ENCODE results near the gene XRCC6. TPM values are rescaled to one million over a fixed set of nuclear protein-coding genes. Genes with fewer than 3 reads are reported as not detected.

The XRCC6 gene
- total and polyA plus RNA-seq, 9 of the 15 experiments (the other 6 are each of a cell fraction or from before 2014, with no cell fraction given): 151 to 440 (median 318) TPM

DNA sequence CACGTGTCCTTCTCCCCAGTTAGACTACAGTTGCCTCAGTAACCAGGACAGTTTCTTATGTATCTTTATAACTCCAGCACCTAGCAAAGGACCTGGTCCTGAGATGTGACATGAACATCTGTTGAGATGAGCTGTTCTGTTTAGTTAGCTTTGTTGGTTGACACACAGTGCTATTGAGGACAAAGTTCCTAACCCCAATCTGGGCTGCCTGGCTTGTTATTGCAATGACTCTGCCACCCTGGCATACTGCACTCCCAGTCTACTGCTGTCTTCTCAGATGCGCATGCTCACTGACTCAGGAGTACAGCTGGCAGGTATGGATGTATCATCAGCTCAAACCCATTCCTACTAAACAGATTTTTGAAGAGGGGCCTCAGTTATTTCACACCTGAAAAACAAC lies 7.6 kb upstream of the XRCC6 start:
- Histone ChIP-seq H3K27ac (ENCODE audit: extremely low read depth, low read depth, low read length) (no peak overlapping the region), H3K4me1 (replicated peaks in 1 of 2; ENCODE audit: control insufficient read depth in 2 of 2, insufficient read depth in 2 of 2, low read length in 2 of 2) (peaks cover 5 to 7% of the 10 kb centered on the region in 2 experiments; a peak in 3 of 5 replicates)
- TF ChIP-seq SRSF9 (IDR thresholded peaks at IDR 0.05; ENCODE audit: borderline replicate concordance, low read depth, low read length) (no peak), SOX6 (IDR thresholded peaks at IDR 0.05) (no peak), PYGO2 (tag; IDR thresholded peaks at IDR 0.05) (no peak), ELF2 (CRISPR knock-in tag; IDR thresholded peaks at IDR 0.05) (no peak), TEAD2 (tag; IDR thresholded peaks at IDR 0.05) (no peak), MEIS2 (IDR thresholded peaks at IDR 0.05; ENCODE audit: partially characterized antibody) (no peak), IFI16 (CRISPR knock-in tag; IDR thresholded peaks at IDR 0.05) (no peak), SMARCA5 (IDR thresholded peaks at IDR 0.05) (no peak), ZC3H4 (CRISPR knock-in tag; IDR thresholded peaks at IDR 0.05; ENCODE audit: borderline replicate concordance) (no peak), MEF2A (IDR thresholded peaks at IDR 0.05; ENCODE audit: control insufficient read depth, low read depth, low read length) (no peak), RBM25 (IDR thresholded peaks at IDR 0.05; ENCODE audit: low read depth, low read length, severe bottlenecking) (no peak)
- TF ChIP-seq, protein P1, sequence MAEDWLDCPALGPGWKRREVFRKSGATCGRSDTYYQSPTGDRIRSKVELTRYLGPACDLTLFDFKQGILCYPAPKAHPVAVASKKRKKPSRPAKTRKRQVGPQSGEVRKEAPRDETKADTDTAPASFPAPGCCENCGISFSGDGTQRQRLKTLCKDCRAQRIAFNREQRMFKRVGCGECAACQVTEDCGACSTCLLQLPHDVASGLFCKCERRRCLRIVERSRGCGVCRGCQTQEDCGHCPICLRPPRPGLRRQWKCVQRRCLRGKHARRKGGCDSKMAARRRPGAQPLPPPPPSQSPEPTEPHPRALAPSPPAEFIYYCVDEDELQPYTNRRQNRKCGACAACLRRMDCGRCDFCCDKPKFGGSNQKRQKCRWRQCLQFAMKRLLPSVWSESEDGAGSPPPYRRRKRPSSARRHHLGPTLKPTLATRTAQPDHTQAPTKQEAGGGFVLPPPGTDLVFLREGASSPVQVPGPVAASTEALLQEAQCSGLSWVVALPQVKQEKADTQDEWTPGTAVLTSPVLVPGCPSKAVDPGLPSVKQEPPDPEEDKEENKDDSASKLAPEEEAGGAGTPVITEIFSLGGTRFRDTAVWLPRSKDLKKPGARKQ (CRISPR knock-in tag; IDR thresholded peaks at IDR 0.05): no peak
- TF ChIP-seq, protein P2, sequence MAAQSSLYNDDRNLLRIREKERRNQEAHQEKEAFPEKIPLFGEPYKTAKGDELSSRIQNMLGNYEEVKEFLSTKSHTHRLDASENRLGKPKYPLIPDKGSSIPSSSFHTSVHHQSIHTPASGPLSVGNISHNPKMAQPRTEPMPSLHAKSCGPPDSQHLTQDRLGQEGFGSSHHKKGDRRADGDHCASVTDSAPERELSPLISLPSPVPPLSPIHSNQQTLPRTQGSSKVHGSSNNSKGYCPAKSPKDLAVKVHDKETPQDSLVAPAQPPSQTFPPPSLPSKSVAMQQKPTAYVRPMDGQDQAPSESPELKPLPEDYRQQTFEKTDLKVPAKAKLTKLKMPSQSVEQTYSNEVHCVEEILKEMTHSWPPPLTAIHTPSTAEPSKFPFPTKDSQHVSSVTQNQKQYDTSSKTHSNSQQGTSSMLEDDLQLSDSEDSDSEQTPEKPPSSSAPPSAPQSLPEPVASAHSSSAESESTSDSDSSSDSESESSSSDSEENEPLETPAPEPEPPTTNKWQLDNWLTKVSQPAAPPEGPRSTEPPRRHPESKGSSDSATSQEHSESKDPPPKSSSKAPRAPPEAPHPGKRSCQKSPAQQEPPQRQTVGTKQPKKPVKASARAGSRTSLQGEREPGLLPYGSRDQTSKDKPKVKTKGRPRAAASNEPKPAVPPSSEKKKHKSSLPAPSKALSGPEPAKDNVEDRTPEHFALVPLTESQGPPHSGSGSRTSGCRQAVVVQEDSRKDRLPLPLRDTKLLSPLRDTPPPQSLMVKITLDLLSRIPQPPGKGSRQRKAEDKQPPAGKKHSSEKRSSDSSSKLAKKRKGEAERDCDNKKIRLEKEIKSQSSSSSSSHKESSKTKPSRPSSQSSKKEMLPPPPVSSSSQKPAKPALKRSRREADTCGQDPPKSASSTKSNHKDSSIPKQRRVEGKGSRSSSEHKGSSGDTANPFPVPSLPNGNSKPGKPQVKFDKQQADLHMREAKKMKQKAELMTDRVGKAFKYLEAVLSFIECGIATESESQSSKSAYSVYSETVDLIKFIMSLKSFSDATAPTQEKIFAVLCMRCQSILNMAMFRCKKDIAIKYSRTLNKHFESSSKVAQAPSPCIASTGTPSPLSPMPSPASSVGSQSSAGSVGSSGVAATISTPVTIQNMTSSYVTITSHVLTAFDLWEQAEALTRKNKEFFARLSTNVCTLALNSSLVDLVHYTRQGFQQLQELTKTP (IDR thresholded peaks at IDR 0.05; ENCODE audit: low read depth in 1 of 2, partially characterized antibody in 2 of 2): no peak
- TF ChIP-seq, protein P3, sequence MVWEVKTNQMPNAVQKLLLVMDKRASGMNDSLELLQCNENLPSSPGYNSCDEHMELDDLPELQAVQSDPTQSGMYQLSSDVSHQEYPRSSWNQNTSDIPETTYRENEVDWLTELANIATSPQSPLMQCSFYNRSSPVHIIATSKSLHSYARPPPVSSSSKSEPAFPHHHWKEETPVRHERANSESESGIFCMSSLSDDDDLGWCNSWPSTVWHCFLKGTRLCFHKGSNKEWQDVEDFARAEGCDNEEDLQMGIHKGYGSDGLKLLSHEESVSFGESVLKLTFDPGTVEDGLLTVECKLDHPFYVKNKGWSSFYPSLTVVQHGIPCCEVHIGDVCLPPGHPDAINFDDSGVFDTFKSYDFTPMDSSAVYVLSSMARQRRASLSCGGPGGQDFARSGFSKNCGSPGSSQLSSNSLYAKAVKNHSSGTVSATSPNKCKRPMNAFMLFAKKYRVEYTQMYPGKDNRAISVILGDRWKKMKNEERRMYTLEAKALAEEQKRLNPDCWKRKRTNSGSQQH (CRISPR knock-in tag; IDR thresholded peaks at IDR 0.05): no peak

More for the DNA sequence above, 7.6 kb upstream of the XRCC6 start:
- FAIRE-seq (no peak), DNase-seq (ENCODE audit: extremely low read depth in 1 of 4, low spot score in 3 of 4) (no peak), ATAC-seq (no peak)
- no TSS peak for BruUV-seq (replicated peaks)
- no peak overlapping the region for H3K9ac ChIP-seq (ENCODE audit: insufficient read depth in 1 of 2, low read depth in 2 of 2, low read length in 2 of 2)
- ChIA-PET CTCF (ENCODE audit: low intra/inter-chr PET ratio) (no interaction called here), POLR2A (interaction anchor here (1.3 to 1.7 kb wide), 2 partner anchors 10 to 12 kb away, joined by 3 to 4 read pairs; no protein-coding TSS in a partner anchor)
- in situ Hi-C loops (cut with MboI) (no loop called here), intact Hi-C loops (cut with micrococcal nuclease) (no loop called here)
- no peak overlapping the region for H3K4me2 ChIP-seq (ENCODE audit: insufficient read depth, low read length)
- H3K27me3 ChIP-seq (ENCODE audit: control insufficient read depth in 2 of 2, insufficient read depth in 2 of 2, low read length in 2 of 2): no peaks in the 10 kb centered on the region
- no peak overlapping the region for H2AFZ ChIP-seq (ENCODE audit: low read depth, low read length)
- H3K9me1 ChIP-seq (ENCODE audit: control insufficient read depth, insufficient read depth, low read length): no peaks in the 10 kb centered on the region
- WGBS (ENCODE audit: insufficient coverage, low coverage, missing lambda C conversion rate): 86% methylated on average over 2 of the region's 2 CpGs
- H3K79me2 ChIP-seq (ENCODE audit: control insufficient read depth, insufficient read depth, low read length): peaks cover 24% of the 10 kb centered on the region
- H3K36me3 ChIP-seq (ENCODE audit: control insufficient read depth, insufficient read depth, low read length): peaks cover 8% of the 10 kb centered on the region; the same call in 2 of the 3 replicates
- H3K9me3 ChIP-seq (replicated peaks; ENCODE audit: control insufficient read depth, insufficient read depth, low read depth, low read length): no peaks in the 10 kb centered on the region
- H4K20me1 ChIP-seq (replicated peaks; ENCODE audit: control insufficient read depth, insufficient read depth, low read length): no peaks in the 10 kb centered on the region
- H3K4me3 ChIP-seq: no peak overlapping the region

All from K562 (cell line).